B cell (primary cell): ENCODE results near the gene IWS1. TPM values are rescaled to one million over a fixed set of nuclear protein-coding genes. Genes with fewer than 3 reads are reported as not detected.

Experiments used
- ATAC-seq: fragments of 200-7000 bp; cut with Tn5 transposase; one replicate; pipeline ENCODE4 v1.10.0; 2021; ENCODE audit warnings: low read depth, mild to moderate bottlenecking, moderate number of reproducible peaks, moderate library complexity
- CTCF ChIA-PET: fragments of 350-600 bp; sonication (Branson Sonifier 250); formaldehyde crosslinking; loops from one replicate; lab custom pipeline; 2021; ENCODE audit warnings: antibody characterized with exemption, inconsistent platforms; lab: Charles Lee
- POLR2A ChIA-PET: fragments of 350-600 bp; sonication (Branson Sonifier 250); formaldehyde crosslinking; loops from one replicate; lab custom pipeline; 2021; ENCODE audit warnings: antibody characterized with exemption; lab: Charles Lee
- DNase-seq: peaks from one replicate; pipeline ENCODE4 v3.0.0; 2013
- H2AFZ ChIP-seq: 2 replicates; pipeline ENCODE4 v1.6.1; 2012; ENCODE audit warnings: mild to moderate bottlenecking, low read depth, low read length; ENCODE audit not compliant: insufficient read depth, poor library complexity, severe bottlenecking
- H3K27ac ChIP-seq, 2 donors: 1 replicate in 1 of 2; 2 replicates in 1 of 2; pipeline ENCODE4 v1.5.1; 2012 to 2013; ENCODE audit warnings: low read length in 2 of 2, mild to moderate bottlenecking in 2 of 2, moderate library complexity in 1 of 2
- H3K27me3 ChIP-seq, 4 experiments: fragments of 200-600 bp in 1 of 4; sonication (generic) in 1 of 4; replicated peaks in 1 of 4; 1 replicate in 2 of 4; 2 replicates in 2 of 4; pipeline versions ENCODE4 v1.6.1 to v1.7.0; 2013 to 2016; ENCODE audit warnings: low read length in 3 of 4, mild to moderate bottlenecking in 2 of 4, mixed read lengths in 1 of 4, moderate library complexity in 1 of 4; ENCODE audit not compliant: insufficient read depth in 4 of 4, control insufficient read depth in 3 of 4; ENCODE audit errors: control extremely low read depth in 1 of 4
- H3K36me3 ChIP-seq, 2 experiments: replicated peaks in 1 of 2; 1 replicate in 1 of 2; 2 replicates in 1 of 2; pipeline versions ENCODE4 v1.6.1 to v1.7.1; 2013; ENCODE audit warnings: low read length in 1 of 2; ENCODE audit not compliant: insufficient read depth in 2 of 2, control insufficient read depth in 1 of 2; ENCODE audit errors: control extremely low read depth in 1 of 2, extremely low read depth in 1 of 2
- H3K4me1 ChIP-seq, 2 donors: fragments of 200-600 bp in 1 of 2; sonication (generic) in 1 of 2; 1 replicate in 1 of 2; 2 replicates in 1 of 2; pipeline versions ENCODE4 v1.5.1 to v1.6.1; 2013 to 2017; ENCODE audit warnings: low read length in 2 of 2; ENCODE audit not compliant: control insufficient read depth in 2 of 2, insufficient read depth in 2 of 2
- H3K4me2 ChIP-seq: replicated peaks from 2 replicates; pipeline ENCODE3; 2012; ENCODE audit warnings: mild to moderate bottlenecking, low read depth, low read length; ENCODE audit not compliant: poor library complexity, severe bottlenecking
- H3K4me3 ChIP-seq, 5 experiments: fragments of 200-600 bp in 1 of 5; sonication (generic) in 1 of 5; 1 replicate in 3 of 5; 2 replicates in 2 of 5; pipeline versions ENCODE4 v1.5.1 to v1.7.0; 2011 to 2016; ENCODE audit warnings: low read length in 4 of 5, mild to moderate bottlenecking in 4 of 5, low read depth in 2 of 5, control low read depth in 1 of 5, moderate library complexity in 1 of 5; ENCODE audit not compliant: insufficient read depth in 1 of 5; ENCODE audit errors: control extremely low read depth in 1 of 5, extremely low read depth in 1 of 5
- H3K79me2 ChIP-seq: fragments of 200-600 bp; sonication (generic); one replicate; pipeline ENCODE4 v1.6.0; 2016; ENCODE audit warnings: low read length; ENCODE audit not compliant: control insufficient read depth, insufficient read depth
- H3K9ac ChIP-seq: fragments of 200-600 bp; sonication (generic); 2 replicates; pipeline ENCODE4 v1.6.1; 2017; ENCODE audit warnings: mild to moderate bottlenecking, low read length, moderate library complexity
- H3K9me3 ChIP-seq, 3 donors: one replicate each; pipeline versions ENCODE4 v1.6.1 to v1.7.1; 2013; ENCODE audit warnings: low read length in 2 of 3; ENCODE audit not compliant: control insufficient read depth in 2 of 3, insufficient read depth in 1 of 3; ENCODE audit errors: control extremely low read depth in 1 of 3
- H4K20me1 ChIP-seq: 2 replicates; pipeline ENCODE4 v1.6.0; 2012; ENCODE audit warnings: mild to moderate bottlenecking, low read length; ENCODE audit not compliant: insufficient read depth, control insufficient read depth, poor library complexity, severe bottlenecking
- H3K27ac Mint-ChIP-seq: one replicate; pipeline ENCODE4 v1.8.0; 2021; ENCODE audit warnings: mixed read lengths
- H3K27me3 Mint-ChIP-seq: one replicate; pipeline ENCODE4 v1.8.0; 2021; ENCODE audit warnings: mixed read lengths
- H3K4me1 Mint-ChIP-seq: one replicate; pipeline ENCODE4 v1.8.0; 2021; ENCODE audit warnings: mixed read lengths
- H3K4me3 Mint-ChIP-seq: one replicate; pipeline ENCODE4 v1.8.0; 2021; ENCODE audit warnings: mixed read lengths
- H3K9me3 Mint-ChIP-seq: one replicate; pipeline ENCODE4 v1.8.0; 2022; ENCODE audit warnings: mixed read lengths; ENCODE audit not compliant: insufficient read depth
- CTCF ChIP-seq: fragments of 200-600 bp; IDR thresholded peaks from one replicate; pipeline ENCODE4 v1.8.0; 2022; ENCODE audit warnings: antibody characterized with exemption, mild to moderate bottlenecking
- EZH2 ChIP-seq: IDR thresholded peaks from 2 replicates; pipeline ENCODE4 v1.6.1; 2012; ENCODE audit warnings: borderline replicate concordance, low read depth, mild to moderate bottlenecking, moderate library complexity, low read length; ENCODE audit not compliant: insufficient read depth, poor library complexity, severe bottlenecking
- WGBS: methylation state at CpG from one replicate; pipeline ENCODE4 v1.1.5; 2013; ENCODE audit warnings: missing lambda C conversion rate; ENCODE audit not compliant: insufficient coverage; 5-methylcytosine and 5-hydroxymethylcytosine counted together
- intact Hi-C: fragments of 100-400 bp; cut with micrococcal nuclease; formaldehyde crosslinking; loops from one replicate; pipeline ENCODE4 v1.10.0; 2022
- polyA plus RNA-seq: library from polyadenylated mRNA; depleted of rRNA; stranded (reverse); fragments of >200 nt; gene quantifications from 2 replicates; pipeline ENCODE4 v1.2.3, GENCODE V29; 2012
- total RNA-seq, 2 donors: library from RNA; stranded (reverse); fragments of 120-200 nt in 1 of 2; gene quantifications; 1 replicate in 1 of 2; 2 replicates in 1 of 2; pipeline versions ENCODE4 v1.2.3 to v1.2.4, GENCODE V29; 2013 to 2022

Gene IWS1
- total and polyA plus RNA-seq, 2 donors (not counting 1 experiment from before 2014, with no cell fraction given), result 22.5 to 45.9 TPM

GRCh38 chr2:127532296-127532695 lies 6.0 kb upstream of the IWS1 start:
- Mint-ChIP-seq H3K4me3 (no peak overlapping the region), H3K27me3 (peaks cover 13% of the 10 kb centered on the region), H3K27ac (no peak overlapping the region), H3K4me1 (peaks cover 4% of the 10 kb centered on the region), H3K9me3 (peaks cover 3% of the 10 kb centered on the region)
- H3K9me3 ChIP-seq, result peaks cover 0 to 5% (median 0%) of the 10 kb centered on the region in 3 donors
- intact Hi-C loops, result no loop called here
- peaks cover 2 to 4% of the 10 kb centered on the region in 2 donors for H3K4me1 ChIP-seq
- no peak overlapping the region for H3K9ac ChIP-seq
- H2AFZ ChIP-seq, result no peak overlapping the region
- 92% methylated on average over 8 of the region's 8 CpGs for WGBS
- no peaks in the 10 kb centered on the region for H3K36me3 ChIP-seq
- CTCF ChIA-PET, result no interaction called here
- H4K20me1 ChIP-seq, result no peaks in the 10 kb centered on the region
- no peaks in the 10 kb centered on the region for H3K79me2 ChIP-seq
- no peak overlapping the region for H3K4me3 ChIP-seq
- ATAC-seq (no peak), DNase-seq (no peak)
- no peak for TF ChIP-seq EZH2
- TF ChIP-seq CTCF, result no peak
- no peak overlapping the region for H3K4me2 ChIP-seq
- POLR2A ChIA-PET, result no interaction called here
- H3K27ac ChIP-seq, result no peak overlapping the region
- peaks cover 0 to 6% (median 0%) of the 10 kb centered on the region in 4 experiments for H3K27me3 ChIP-seq

- peaks cover 13% of the 10 kb centered on the region for H3K4me1 Mint-ChIP-seq
- Histone ChIP-seq H4K20me1 (no peaks in the 10 kb centered on the region), H3K4me1 (peaks cover 6 to 9% of the 10 kb centered on the region in 2 donors), H2AFZ (no peak overlapping the region), H3K36me3 (no peaks in the 10 kb centered on the region), H3K4me3 (no peak overlapping the region), H3K9me3 (peaks cover 0 to 5% (median 0%) of the 10 kb centered on the region in 3 donors), H3K27me3 (peaks cover 0 to 6% (median 0%) of the 10 kb centered on the region in 4 experiments), H3K27ac (no peak overlapping the region), H3K4me2 (no peak overlapping the region), H3K79me2 (peaks cover 3% of the 10 kb centered on the region), H3K9ac (no peak overlapping the region)
- ChIA-PET POLR2A (no interaction called here), CTCF (no interaction called here)
- peaks cover 10% of the 10 kb centered on the region for H3K27me3 Mint-ChIP-seq
- no peak for DNase-seq
- TF ChIP-seq CTCF (no peak), EZH2 (no peak)
- WGBS, result 96% methylated on average over 3 of the region's 4 CpGs
- no peak overlapping the region for H3K4me3 Mint-ChIP-seq
- ATAC-seq, result no peak
- peaks cover 3% of the 10 kb centered on the region for H3K9me3 Mint-ChIP-seq
- intact Hi-C loops, result no loop called here
- no peak overlapping the region for H3K27ac Mint-ChIP-seq
Observed at GRCh38 chr2:127531221-127531648, 4.9 kb upstream of the IWS1 start.
